HG03520 (cell line): ENCODE measurements around the gene PTPRR.

Source experiments
- ATAC-seq: cut with Tn5 transposase; IDR thresholded peaks from one replicate; pipeline ENCODE4 v1.9.1; 2021; ENCODE audit warnings: mild to moderate bottlenecking, moderate library complexity; ENCODE audit not compliant: unreplicated experiment

PTPRR gene

GRCh38 chr12:70706611-70707010 lies 213.9 kb downstream of the PTPRR start:
- no peak for ATAC-seq

GRCh38 chr12:70698345-70698744 lies 222.2 kb downstream of the PTPRR start:
- no peak for ATAC-seq

GRCh38 chr12:70695361-70696023 lies 225.0 kb downstream of the PTPRR start:
- no peak for ATAC-seq

GRCh38 chr12:70692681-70693288 lies 227.8 kb downstream of the PTPRR start:
- no peak for ATAC-seq

- no peak for ATAC-seq
Observed at GRCh38 chr12:70691018-70691672, 229.4 kb downstream of the PTPRR start.

GRCh38 chr12:70686907-70687306 lies 233.6 kb downstream of the PTPRR start:
- no peak for ATAC-seq

- ATAC-seq = no peak
Observed at GRCh38 chr12:70686299-70686698, 234.2 kb downstream of the PTPRR start.

- ATAC-seq = no peak
Observed at GRCh38 chr12:70683976-70684375, 236.6 kb downstream of the PTPRR start.

GRCh38 chr12:70671698-70672097 lies 248.8 kb downstream of the PTPRR start:
- ATAC-seq = no peak

- ATAC-seq = no peak
Observed at GRCh38 chr12:70670948-70671347, 249.6 kb downstream of the PTPRR start.

GRCh38 chr12:70667253-70667652 lies 253.3 kb downstream of the PTPRR start:
- ATAC-seq = no peak

- no peak for ATAC-seq
Observed at GRCh38 chr12:70666364-70666763, 254.2 kb downstream of the PTPRR start.

- no peak for ATAC-seq
Observed at GRCh38 chr12:70664465-70664881, 256.1 kb downstream of the PTPRR start.

GRCh38 chr12:70663838-70664237 lies 256.7 kb downstream of the PTPRR start:
- ATAC-seq = no peak

- no peak for ATAC-seq
Observed at GRCh38 chr12:70661466-70662161, 258.9 kb downstream of the PTPRR start.

- ATAC-seq = no peak
Observed at GRCh38 chr12:70660620-70661219, 259.8 kb downstream of the PTPRR start.

GRCh38 chr12:70660002-70660604 lies 260.4 kb downstream of the PTPRR start:
- no peak for ATAC-seq

- no peak for ATAC-seq
Observed at GRCh38 chr12:70659077-70659606, 261.4 kb downstream of the PTPRR start.

GRCh38 chr12:70657616-70658286 lies 262.8 kb downstream of the PTPRR start:
- no peak for ATAC-seq

GRCh38 chr12:70652451-70652850 lies 268.1 kb downstream of the PTPRR start:
- no peak for ATAC-seq
